ENCODE data around the gene DEAF1. TPM values are rescaled to one million over a fixed set of nuclear protein-coding genes. Genes with fewer than 3 reads are reported as not detected.

Gene DEAF1
- total and polyA plus RNA-seq, 2 donors (not counting 3 experiments of a cell fraction or from before 2014, with no cell fraction given), result 43.6 to 55.7 TPM

DNA sequence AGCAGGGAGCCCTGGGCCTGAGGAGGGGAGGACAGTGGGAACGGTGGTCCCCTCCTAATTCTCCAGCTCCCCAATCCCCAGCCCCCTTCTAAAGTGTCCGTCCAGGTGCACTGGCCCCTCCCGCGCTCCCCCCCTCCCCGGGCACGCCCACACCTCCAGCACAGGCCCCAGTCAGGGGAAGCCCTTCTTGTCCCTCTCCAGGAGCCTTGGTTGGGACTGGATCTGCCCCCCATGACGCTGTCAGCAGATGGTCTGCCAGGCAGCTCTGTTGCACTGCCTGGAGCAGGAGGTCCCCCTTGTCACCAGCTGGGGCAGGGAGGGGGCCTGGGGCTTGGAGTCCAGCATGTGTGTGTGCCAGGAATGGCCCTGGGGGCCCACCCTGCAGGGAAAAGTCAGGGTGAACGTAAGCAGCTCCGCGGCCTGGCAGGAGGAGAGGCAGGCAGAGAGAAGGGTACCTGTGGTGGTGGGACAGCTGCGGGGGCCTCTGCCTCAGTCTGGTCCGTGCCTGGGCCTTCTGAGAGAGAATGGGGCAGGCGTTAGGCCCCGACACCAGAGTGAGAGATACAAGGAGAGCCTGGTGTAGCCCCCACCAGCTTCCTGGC lies 80.9 kb downstream of the DEAF1 start:
- FAIRE-seq (no peak), DNase-seq (ENCODE audit: low read depth, low spot score) (no peak)
- no TSS peak for BruUV-seq (replicated peaks)
- ChIA-PET POLR2A (no interaction called here), CTCF (no interaction called here)
- Histone ChIP-seq H3K9ac (replicated peaks; ENCODE audit: extremely low read depth, insufficient read depth, low read length) (no peak overlapping the region), H2AFZ (ENCODE audit: low read depth, low read length) (no peak overlapping the region), H3K4me3 (replicated peaks in 1 of 3; ENCODE audit: insufficient read depth in 1 of 3, low read depth in 1 of 3, low read length in 3 of 3) (no peak overlapping the region), H3K27me3 (ENCODE audit: control insufficient read depth in 2 of 2, insufficient read depth in 2 of 2, low read length in 2 of 2) (no peaks in the 10 kb centered on the region), H3K27ac (ENCODE audit: insufficient read depth, low read depth, low read length) (no peak overlapping the region), H3K4me2 (ENCODE audit: insufficient read depth, low read length) (no peak overlapping the region), H3K9me1 (replicated peaks; ENCODE audit: control insufficient read depth, extremely low read depth, insufficient read depth, low read length) (no peaks in the 10 kb centered on the region), H3K9me3 (replicated peaks; ENCODE audit: control insufficient read depth, insufficient read depth, low read length) (no peaks in the 10 kb centered on the region), H4K20me1 (replicated peaks; ENCODE audit: control insufficient read depth, extremely low read depth, insufficient read depth, low read length) (no peaks in the 10 kb centered on the region), H3K4me1 (ENCODE audit: control insufficient read depth, extremely low read depth, insufficient read depth, low read length) (peaks cover 6% of the 10 kb centered on the region), H3K79me2 (ENCODE audit: control insufficient read depth, insufficient read depth, low read length) (no peaks in the 10 kb centered on the region), H3K36me3 (ENCODE audit: control insufficient read depth in 2 of 2, extremely low read depth in 1 of 2, insufficient read depth in 2 of 2, low read length in 2 of 2) (peaks cover 3 to 32% of the 10 kb centered on the region in 2 experiments)
- intact Hi-C loops (cut with micrococcal nuclease) (loop anchor here (5.0 kb wide), 1 partner anchor 37 kb away; the partner anchor contains the start of gene PHRF1), dilution Hi-C loops (cut with MboI; ENCODE audit: extremely low pct_ligation_motif_present, low sequenced_read_pairs) (no loop called here)
- TF ChIP-seq POLR2A (IDR thresholded peaks at IDR 0.05; ENCODE audit: low read depth, low read length) (no peak), FOS (IDR thresholded peaks at IDR 0.05; ENCODE audit: borderline replicate concordance, insufficient read depth, low read length) (no peak), EZH2 (IDR thresholded peaks at IDR 0.05; ENCODE audit: borderline replicate concordance, low read depth, low read length, severe bottlenecking) (no peak), JUN (IDR thresholded peaks at IDR 0.05; ENCODE audit: borderline replicate concordance, insufficient read depth, insufficient read length, low read depth) (no peak), GATA2 (IDR thresholded peaks at IDR 0.05; ENCODE audit: insufficient read depth, insufficient read length, low read depth, low read length) (no peak), POLR2AphosphoS5 (IDR thresholded peaks at IDR 0.05; ENCODE audit: insufficient read depth, low read depth, low read length) (no peak), MYC (IDR thresholded peaks at IDR 0.05; ENCODE audit: low read depth, low read length) (no peak)
- TF ChIP-seq, protein P1, sequence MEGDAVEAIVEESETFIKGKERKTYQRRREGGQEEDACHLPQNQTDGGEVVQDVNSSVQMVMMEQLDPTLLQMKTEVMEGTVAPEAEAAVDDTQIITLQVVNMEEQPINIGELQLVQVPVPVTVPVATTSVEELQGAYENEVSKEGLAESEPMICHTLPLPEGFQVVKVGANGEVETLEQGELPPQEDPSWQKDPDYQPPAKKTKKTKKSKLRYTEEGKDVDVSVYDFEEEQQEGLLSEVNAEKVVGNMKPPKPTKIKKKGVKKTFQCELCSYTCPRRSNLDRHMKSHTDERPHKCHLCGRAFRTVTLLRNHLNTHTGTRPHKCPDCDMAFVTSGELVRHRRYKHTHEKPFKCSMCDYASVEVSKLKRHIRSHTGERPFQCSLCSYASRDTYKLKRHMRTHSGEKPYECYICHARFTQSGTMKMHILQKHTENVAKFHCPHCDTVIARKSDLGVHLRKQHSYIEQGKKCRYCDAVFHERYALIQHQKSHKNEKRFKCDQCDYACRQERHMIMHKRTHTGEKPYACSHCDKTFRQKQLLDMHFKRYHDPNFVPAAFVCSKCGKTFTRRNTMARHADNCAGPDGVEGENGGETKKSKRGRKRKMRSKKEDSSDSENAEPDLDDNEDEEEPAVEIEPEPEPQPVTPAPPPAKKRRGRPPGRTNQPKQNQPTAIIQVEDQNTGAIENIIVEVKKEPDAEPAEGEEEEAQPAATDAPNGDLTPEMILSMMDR (IDR thresholded peaks at IDR 0.05; ENCODE audit: extremely low read depth in 1 of 2, insufficient read depth in 1 of 2, low read depth in 1 of 2, low read length in 2 of 2), result no peak
- TF ChIP-seq, protein P2, sequence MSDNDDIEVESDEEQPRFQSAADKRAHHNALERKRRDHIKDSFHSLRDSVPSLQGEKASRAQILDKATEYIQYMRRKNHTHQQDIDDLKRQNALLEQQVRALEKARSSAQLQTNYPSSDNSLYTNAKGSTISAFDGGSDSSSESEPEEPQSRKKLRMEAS (IDR thresholded peaks at IDR 0.05; ENCODE audit: insufficient read depth, insufficient read length), result no peak

Measured in endothelial cell of umbilical vein (primary cell).